IPS-18a (cell line): Measurements from ENCODE around the gene LIG3.

ENCODE experiments used
- H3K27ac ChIP-seq: one replicate; pipeline ENCODE4 v1.5.1; 2013; ENCODE audit warnings: low read length
- H3K27me3 ChIP-seq: one replicate; pipeline ENCODE4 v1.6.1; 2013; ENCODE audit warnings: mild to moderate bottlenecking, low read length; ENCODE audit not compliant: control insufficient read depth, insufficient read depth
- H3K36me3 ChIP-seq: one replicate; pipeline ENCODE4 v1.6.1; 2013; ENCODE audit warnings: low read depth, low read length; ENCODE audit not compliant: control insufficient read depth
- H3K4me1 ChIP-seq: one replicate; pipeline ENCODE4 v1.6.1; 2013; ENCODE audit warnings: low read depth, low read length; ENCODE audit not compliant: control insufficient read depth
- H3K4me3 ChIP-seq: one replicate; pipeline ENCODE4 v1.5.1; 2013; ENCODE audit warnings: low read length
- H3K9ac ChIP-seq: one replicate; pipeline ENCODE4 v1.6.1; 2013; ENCODE audit warnings: mild to moderate bottlenecking, low read length, moderate library complexity
- H3K9me3 ChIP-seq: one replicate; pipeline ENCODE4 v1.6.1; 2013; ENCODE audit warnings: low read depth, low read length; ENCODE audit not compliant: control insufficient read depth

LIG3 gene

DNA sequence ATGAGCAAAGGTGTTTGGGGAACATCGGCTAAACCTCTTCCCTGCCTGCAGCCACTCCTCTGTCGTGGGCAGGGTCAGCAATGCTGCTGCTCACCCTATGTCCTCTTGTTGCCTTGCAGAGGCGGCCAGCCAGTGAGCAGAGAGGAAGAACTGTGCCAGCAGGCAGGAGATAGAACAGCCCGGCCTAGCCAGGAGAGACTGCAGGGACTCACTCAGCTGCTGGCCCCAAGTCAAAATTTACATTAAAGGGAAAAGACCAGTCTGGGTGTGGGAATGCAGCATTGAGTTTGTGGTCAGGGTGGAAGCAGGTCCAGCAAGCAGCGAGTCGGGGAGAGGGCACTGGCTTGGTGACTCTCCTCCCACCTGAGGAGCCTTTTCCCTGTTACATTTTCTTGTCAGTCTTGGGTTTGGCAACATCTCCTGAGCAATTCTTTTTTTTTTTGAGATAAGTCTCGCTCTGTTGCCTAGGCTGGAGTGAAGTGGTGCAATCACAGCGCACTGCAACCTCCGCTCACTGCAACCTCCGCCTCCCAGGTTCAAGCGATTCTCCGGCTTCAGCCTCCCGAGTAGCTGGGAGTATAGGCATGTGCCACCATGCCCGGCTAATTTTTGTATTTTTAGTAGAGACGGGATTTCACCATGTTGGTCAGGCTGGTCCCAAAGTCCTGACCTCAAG lies 22.7 kb downstream of the LIG3 start:
- Histone ChIP-seq H3K4me1 (no peaks in the 10 kb centered on the region), H3K36me3 (peaks cover 91% of the 10 kb centered on the region), H3K9me3 (no peaks in the 10 kb centered on the region), H3K27me3 (no peaks in the 10 kb centered on the region), H3K4me3 (no peak overlapping the region), H3K27ac (no peak overlapping the region), H3K9ac (no peak overlapping the region)

DNA sequence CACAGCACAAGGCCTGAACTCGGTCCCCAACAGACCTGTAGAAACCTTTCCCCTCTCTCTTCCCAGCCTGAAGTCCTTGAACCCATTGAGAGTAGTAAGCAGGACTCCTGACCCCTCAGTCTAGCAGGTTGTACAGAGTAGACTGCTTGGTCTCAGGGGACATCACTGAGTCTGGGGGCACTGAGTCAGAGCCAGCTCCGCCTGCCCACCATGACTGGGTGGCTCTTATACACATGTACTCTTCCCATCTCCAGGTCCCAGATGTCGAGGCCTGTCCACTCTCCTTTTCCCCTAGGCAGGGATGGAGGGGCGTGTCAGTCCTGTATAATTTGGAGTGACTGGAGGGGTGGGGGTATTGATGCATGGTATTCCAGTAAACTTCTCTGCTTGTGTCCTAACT lies 23.5 kb downstream of the LIG3 start:
- no peaks in the 10 kb centered on the region for H3K27me3 ChIP-seq
- H3K9me3 ChIP-seq: no peaks in the 10 kb centered on the region
- peaks cover 87% of the 10 kb centered on the region for H3K36me3 ChIP-seq
- no peak overlapping the region for H3K4me3 ChIP-seq
- H3K4me1 ChIP-seq: no peaks in the 10 kb centered on the region
- H3K27ac ChIP-seq: no peak overlapping the region
- H3K9ac ChIP-seq: no peak overlapping the region

DNA sequence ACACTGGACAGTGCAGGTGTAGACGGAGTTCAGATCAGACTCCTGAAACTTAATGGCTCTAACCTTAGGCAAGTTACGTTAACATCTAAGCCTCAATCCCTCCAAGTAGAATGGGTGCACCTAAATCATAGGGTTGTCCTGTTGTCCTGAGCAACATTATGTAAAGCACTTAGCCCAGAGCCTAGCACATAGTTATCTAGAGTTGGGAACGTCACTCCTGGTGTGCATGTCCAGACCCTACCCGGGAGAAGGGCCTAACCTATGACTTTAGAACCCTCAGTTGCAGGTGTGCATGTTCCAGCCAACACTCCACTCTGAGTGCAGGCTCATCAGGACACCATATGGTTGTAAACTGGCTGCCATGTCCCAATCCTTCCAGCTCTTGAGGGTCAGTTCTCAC lies 26.0 kb downstream of the LIG3 start:
- Histone ChIP-seq H3K4me3 (no peak overlapping the region), H3K27me3 (no peaks in the 10 kb centered on the region), H3K4me1 (no peaks in the 10 kb centered on the region), H3K27ac (no peak overlapping the region), H3K9ac (no peak overlapping the region), H3K9me3 (no peaks in the 10 kb centered on the region), H3K36me3 (peaks cover 74% of the 10 kb centered on the region)

DNA sequence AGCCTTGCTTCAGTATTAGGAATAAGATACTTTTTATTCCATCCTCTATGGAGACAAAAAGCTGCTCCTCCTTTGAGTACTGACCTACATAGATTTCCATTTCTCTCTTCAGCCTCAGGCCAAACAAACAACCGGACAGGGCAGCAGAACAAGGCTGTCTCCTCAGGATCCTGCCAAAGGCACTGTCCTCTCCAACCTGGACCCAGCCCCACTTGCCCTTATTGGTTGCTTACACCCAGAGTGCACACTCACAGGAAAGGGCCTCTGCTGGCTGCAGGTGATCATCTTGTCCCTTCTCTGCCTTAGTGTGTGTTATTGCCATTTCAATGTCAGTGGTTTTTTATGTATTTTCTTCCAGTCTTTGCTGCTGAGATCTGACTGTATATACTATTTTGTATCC lies 26.6 kb downstream of the LIG3 start:
- no peaks in the 10 kb centered on the region for H3K4me1 ChIP-seq
- no peaks in the 10 kb centered on the region for H3K9me3 ChIP-seq
- no peak overlapping the region for H3K27ac ChIP-seq
- no peak overlapping the region for H3K9ac ChIP-seq
- no peaks in the 10 kb centered on the region for H3K27me3 ChIP-seq
- peaks cover 68% of the 10 kb centered on the region for H3K36me3 ChIP-seq
- no peak overlapping the region for H3K4me3 ChIP-seq

DNA sequence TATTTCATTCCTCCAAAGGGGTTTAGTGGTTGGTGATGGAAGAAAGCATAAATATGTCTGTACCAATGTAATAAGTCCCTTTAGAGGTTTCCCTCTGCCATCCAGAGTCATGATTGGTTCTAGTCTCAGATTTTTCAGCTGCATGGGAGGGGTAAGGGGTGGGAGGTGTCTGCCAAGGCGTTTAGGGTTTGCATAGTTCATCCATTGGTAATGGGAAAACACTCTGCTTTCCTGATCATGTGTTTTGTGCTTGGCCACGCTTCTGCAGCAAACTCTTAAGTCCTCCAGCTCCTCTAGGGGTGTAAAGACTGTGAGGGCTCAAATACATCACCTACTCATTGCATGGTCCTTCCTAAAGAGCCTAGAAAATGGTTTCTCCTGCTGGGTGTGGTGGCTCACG lies 29.8 kb downstream of the LIG3 start:
- no peaks in the 10 kb centered on the region for H3K27me3 ChIP-seq
- no peak overlapping the region for H3K27ac ChIP-seq
- H3K36me3 ChIP-seq: peaks cover 42% of the 10 kb centered on the region
- H3K9me3 ChIP-seq: no peaks in the 10 kb centered on the region
- H3K4me3 ChIP-seq: no peak overlapping the region
- H3K9ac ChIP-seq: no peak overlapping the region
- H3K4me1 ChIP-seq: no peaks in the 10 kb centered on the region

DNA sequence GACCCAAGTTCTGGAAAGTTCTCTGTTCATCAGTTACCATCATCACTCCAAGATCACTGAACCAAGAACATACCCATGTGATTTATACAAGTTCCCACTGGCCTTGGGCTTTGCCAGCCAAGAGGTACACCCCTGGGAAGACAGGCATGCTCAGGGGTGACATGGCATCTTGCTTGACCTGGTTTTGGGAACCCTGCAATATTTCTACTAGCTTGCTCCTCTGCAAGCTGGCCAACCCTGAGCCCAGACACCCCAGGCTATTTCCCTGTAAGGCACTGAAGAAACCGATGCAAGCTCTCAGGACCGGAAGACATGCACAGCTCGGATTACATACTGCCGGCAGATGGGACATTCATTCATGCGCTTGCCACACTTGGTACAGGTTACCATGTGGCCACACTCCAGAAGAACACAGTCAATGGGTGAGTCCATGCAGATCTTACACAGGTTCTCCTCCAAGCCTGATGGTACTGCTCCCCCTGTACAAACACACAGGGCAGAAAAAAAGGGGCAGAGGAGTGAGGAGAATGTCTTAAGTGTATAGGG lies 31.4 kb downstream of the LIG3 start:
- H3K27ac ChIP-seq: no peak overlapping the region
- no peaks in the 10 kb centered on the region for H3K4me1 ChIP-seq
- no peak overlapping the region for H3K4me3 ChIP-seq
- H3K9me3 ChIP-seq: no peaks in the 10 kb centered on the region
- no peaks in the 10 kb centered on the region for H3K27me3 ChIP-seq
- no peak overlapping the region for H3K9ac ChIP-seq
- H3K36me3 ChIP-seq: peaks cover 28% of the 10 kb centered on the region

DNA sequence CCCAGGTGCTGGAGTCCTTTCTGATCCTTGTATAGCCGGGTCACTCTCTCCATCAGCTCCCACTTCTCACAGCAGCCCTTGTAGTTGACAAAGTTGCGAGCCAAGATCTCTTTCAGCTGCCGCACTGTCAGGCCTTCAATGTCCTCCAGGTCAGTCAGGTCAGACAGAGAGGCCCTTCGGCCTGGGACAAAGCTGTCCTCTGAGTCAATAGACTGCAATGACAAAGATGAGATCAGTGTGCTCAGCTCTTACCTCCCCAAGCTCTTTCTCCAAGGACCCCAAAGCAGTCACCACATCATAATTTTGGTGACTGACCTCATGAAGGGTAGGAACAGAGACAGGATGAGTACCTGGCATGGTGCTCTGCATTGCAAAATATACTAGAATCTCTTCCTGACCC lies 36.1 kb downstream of the LIG3 start:
- H3K9ac ChIP-seq: no peak overlapping the region
- peaks cover 3% of the 10 kb centered on the region for H3K36me3 ChIP-seq
- H3K4me1 ChIP-seq: no peaks in the 10 kb centered on the region
- no peaks in the 10 kb centered on the region for H3K27me3 ChIP-seq
- H3K27ac ChIP-seq: no peak overlapping the region
- H3K9me3 ChIP-seq: no peaks in the 10 kb centered on the region
- H3K4me3 ChIP-seq: no peak overlapping the region

DNA sequence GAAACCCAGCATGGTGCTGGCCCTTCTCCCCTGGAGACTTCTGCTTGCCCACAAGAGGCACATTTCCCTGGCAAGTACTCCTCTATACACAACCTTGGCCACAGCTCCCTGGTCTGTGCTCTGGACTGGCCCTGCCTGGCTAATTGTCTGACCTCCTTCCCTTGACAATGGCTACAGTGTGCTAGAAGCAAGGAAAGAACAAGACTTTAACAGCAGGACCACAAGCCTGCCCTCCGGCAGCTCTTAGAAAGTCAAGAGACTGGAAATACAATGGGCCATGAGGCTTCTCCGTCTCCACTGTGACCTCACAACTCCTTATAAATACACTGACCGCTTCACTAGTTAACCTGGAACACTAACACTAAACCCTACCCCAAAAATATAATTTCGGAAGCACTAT lies 36.7 kb downstream of the LIG3 start:
- no peak overlapping the region for H3K9ac ChIP-seq
- H3K27me3 ChIP-seq: no peaks in the 10 kb centered on the region
- H3K27ac ChIP-seq: no peak overlapping the region
- H3K4me3 ChIP-seq: no peak overlapping the region
- no peaks in the 10 kb centered on the region for H3K9me3 ChIP-seq
- no peaks in the 10 kb centered on the region for H3K4me1 ChIP-seq
- H3K36me3 ChIP-seq: peaks cover 3% of the 10 kb centered on the region

DNA sequence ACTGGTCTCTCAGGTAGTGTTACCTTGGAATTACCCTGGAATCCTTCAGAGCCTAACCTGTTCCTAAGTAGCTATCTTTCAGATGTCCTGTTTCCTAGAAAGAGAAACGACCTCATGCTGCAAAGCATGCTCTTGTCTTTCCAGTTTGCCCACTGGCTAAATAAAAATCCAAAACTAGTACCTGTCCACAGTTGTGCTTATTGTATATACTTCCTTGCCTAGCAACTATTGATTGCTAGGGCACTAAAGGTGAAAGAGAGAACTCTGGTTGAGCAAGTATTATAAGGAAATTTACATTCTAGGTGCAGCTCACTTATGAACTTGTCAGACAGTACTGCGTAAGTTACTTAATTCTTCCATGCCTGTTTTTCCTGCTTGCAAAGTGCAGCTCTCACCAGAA lies 38.5 kb downstream of the LIG3 start:
- Histone ChIP-seq H3K9ac (no peak overlapping the region), H3K9me3 (no peaks in the 10 kb centered on the region), H3K4me1 (no peaks in the 10 kb centered on the region), H3K27me3 (no peaks in the 10 kb centered on the region), H3K4me3 (no peak overlapping the region), H3K36me3 (peaks cover 3% of the 10 kb centered on the region), H3K27ac (no peak overlapping the region)

DNA sequence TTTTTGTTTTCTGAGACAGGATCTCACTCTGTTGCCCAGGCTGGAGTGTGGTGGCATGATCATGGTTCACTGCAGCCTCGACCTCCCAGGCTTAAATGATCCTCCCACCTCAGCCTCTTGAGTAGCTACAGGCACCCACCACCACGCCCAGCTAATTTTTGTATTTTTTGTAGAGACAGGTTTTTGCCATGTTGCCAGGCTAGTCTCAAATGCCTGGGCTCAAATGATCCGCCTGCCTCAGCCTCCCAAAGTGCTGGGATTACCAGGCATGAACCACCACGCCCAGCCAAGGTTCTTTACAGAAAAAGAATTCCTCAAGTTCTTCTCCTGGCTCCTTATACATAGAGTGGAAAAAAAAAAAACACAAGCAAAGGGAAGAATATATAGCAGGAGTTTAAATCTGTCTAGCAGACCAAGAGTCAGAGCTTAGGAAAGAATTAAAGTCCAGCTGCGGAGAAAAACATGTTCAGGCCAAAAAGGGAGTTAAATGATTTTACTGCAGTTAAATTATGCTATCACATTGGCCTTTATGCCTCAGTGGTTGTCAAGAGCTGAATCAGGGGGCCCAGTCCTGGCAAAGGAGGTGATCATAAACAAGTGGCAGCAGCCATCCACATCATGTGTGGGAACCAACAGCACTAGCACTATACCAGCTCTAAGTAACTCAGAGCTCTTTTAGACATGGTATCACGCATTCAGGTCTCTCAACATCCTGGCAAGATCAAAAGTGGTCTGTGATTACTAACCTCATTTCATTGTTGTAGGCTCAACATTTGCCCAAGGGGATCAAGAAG lies 39.3 kb downstream of the LIG3 start:
- Histone ChIP-seq H3K9ac (no peak overlapping the region), H3K27ac (no peak overlapping the region), H3K9me3 (no peaks in the 10 kb centered on the region), H3K27me3 (no peaks in the 10 kb centered on the region), H3K36me3 (no peaks in the 10 kb centered on the region), H3K4me1 (no peaks in the 10 kb centered on the region), H3K4me3 (no peak overlapping the region)

DNA sequence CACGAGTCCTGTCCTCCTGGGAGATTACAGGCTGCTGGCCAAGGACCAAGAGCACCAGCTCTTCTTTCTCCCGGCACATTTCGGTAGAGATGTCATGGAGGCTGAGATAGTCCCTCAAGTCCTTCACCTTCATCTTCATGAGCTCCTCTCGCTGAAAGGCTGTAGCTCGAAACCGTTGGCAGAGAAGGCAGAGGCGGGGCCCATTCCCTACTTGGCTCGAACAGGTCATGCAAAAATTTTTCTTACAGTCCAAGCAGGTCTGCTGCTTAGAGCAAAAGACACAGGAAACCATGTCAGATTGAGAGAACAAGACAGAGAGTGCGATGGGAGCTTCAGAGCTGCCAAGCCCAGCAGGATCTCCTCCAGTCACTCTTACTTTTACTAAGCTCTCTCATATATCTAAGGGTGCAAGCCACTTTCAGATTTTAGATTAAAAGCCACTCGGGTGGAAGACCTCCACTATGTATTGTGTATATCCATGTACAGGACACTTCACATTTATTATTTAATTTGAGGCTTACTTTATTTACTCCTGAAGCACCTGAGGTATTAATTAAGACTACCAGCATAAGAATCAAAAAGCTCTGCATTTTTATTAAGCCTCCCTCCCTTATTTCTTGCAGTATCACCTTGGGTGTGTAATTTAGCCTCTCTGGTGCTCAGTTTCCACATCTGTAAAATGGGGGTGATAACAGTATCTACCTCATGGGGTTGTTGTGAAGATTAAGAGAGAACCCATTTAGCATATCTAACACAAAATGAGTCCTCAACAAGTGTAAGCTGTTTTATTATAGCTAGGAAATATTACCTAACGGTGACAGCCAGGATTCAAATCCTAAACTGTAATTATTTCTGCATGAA lies 41.4 kb downstream of the LIG3 start:
- Histone ChIP-seq H3K27ac (no peak overlapping the region), H3K4me1 (no peaks in the 10 kb centered on the region), H3K36me3 (no peaks in the 10 kb centered on the region), H3K9ac (no peak overlapping the region), H3K4me3 (no peak overlapping the region), H3K9me3 (no peaks in the 10 kb centered on the region), H3K27me3 (no peaks in the 10 kb centered on the region)
